ENCODE results near the gene CDCP1.

The CDCP1 gene

DNA sequence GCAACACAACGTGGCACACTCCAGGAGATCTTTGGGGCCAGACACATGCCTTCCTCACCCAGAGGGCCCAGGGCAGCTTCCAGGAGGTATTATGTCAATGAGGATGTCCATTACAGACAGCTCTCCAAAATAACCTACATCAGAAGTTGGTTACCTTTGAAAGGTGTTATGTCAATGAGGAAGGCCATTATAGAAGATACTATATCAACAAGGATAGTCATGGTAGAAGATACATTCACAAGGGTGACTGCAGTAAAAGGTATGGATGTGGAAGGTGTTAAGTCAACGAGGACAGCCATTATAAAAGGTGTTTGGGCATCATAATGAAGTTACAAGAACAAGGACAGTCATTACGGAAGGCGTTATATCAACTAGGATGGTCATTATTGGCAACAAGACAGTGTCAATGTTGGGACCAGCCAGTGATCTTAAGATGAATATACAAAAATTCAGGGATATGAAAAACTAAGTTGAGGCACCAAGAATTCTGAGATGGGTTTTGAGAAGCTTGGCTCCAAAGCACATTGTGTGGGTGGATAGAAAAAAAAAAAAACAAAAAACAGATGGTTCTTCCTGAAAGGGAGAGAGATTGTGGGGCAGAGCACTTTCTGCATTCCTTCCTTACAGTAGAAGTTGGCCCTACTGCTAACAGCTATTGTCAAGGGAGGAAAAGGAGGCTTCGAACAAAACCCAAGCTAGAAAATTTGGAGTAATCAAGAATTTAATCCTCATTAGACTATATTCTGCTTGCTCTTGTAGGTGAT lies 11.2 kb downstream of the CDCP1 start:
- no peak for DNase-seq

DNA sequence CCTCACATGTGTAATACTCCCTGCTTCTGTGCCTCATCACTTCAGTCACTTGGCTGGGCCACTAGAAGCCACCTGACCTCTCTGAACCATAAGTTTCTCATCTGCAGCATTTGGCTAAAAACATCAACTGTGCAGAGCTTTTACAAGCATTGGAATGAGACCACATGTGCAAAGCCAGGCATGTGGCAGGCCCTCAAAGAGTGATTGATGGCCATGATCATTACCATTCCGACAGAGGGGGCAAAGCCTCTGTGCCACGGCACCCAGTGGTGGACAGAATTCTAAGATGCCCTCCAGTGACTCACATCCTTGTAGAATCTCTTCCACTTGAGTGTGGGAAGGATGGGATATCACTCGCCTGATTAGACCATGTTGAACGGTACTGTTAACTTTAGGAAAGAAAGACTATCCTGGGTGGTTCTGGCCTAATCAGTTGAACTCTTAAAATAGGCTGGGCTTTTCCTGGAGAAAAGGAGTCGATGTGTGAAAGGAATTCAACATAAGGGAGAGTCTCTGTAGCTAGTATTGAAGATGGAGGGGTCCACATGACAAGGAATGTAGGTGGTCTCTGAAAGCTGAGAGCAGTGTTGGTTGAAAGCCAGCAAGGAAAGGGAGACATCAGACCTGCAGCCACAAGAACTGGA lies 13.5 kb downstream of the CDCP1 start:
- DNase-seq = no peak

DNA sequence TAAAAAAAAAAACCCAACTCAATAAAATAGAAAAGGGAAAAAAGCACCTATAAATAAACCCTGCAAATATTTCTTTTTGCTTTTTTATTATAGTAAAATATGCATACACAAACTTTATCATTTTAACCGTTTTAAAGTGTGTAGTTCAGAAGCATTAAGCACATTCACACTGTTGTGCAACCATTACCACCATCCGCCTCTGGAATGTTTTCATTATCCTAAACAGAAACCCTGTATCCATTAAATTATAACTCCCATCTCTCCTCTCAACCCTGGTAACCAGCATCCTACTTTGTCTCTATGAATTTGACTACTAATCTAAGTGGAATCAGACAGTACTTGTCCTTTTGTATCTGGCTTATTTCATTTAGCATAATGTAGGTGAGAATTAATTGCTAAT lies 15.0 kb downstream of the CDCP1 start:
- no peak for DNase-seq

DNA sequence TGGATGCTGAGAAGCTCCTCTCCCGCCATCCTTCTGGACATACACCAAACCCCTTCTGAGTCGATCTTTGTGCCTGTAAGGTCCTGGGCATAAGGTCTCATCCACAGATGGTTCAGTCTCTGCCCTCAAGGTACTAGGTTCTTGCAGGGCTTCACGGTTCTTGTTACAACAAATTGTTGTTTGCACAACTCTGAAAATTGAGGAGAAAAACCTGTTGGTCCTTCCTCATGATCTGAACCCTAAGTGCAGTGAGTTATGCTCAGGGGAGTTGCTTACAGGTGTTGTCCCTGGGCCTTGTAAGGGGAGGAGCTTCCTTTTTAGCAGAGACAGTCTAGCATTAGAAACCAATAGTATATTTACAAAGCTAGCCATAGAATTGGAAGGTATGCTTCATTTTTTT lies 15.7 kb downstream of the CDCP1 start:
- no peak for DNase-seq

DNA sequence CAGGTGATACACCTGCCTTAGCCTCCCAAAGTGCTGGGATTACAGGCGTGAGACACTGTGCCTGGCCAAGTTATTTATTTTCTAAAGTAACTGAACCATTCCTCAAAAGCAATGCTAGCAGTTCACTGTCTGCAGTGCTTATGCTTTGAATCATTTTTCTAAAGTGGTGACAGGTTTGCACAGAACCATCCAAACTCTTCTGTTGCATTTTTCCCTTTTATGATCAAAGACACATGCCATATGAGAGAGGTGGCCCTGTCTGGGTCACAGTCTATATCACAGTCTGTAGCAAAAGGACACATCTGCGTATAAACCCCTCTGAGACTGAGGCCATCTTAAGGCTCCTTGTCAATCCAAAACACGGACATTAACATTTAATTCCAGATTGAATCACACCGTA lies 17.2 kb downstream of the CDCP1 start:
- no peak for DNase-seq

DNA sequence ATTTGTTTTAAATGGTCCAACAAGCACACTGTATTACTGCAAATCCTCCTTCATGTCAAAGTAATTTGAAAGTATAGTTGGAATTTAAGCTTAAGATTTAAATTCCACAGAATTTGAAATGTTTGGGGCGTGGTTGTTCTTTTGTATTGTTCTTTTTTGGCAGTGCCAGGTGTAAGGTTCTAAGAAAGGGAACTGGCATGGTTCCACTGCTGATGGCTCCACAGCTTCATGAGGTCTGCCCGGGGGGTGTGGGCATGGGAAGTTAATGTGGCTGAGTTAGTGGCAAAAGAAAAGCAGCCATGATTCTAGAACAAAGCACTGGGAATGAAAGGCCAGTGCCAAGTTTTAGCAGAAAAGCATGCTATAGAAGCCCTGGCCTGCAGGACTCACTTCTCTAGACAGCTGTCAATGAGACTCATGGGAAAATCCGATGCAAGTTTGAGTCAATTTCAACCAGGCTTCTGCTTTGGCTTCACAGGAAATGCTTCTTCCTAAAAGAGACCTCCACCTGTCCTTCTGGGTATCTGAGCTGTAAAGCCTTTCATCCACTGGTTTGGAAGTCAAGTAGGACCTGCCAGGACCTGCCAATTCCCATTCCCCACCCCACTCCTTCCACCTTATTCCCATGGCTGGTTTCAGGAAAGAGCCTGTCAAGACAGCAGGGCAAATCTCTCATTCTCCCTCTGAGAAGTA lies 18.9 kb downstream of the CDCP1 start:
- no peak for DNase-seq

DNA sequence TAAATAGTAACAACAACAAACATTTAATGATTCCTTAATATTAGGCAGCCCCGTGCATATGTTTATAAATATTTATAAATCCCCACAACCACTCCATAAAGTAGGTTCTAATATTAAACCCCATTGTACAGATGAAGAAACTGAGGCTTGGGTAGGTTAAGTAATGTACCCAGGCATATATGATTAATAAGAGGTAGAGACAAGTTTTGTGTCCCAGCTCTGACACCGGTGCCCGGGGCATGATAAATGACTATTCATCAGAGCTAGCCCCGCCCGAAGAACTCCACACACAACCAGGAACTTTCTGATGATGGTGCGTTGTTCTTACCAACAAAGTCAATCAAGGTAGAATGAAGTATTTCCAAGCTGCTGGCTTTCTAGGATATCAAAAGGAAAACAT lies 19.4 kb downstream of the CDCP1 start:
- no peak for DNase-seq

DNA sequence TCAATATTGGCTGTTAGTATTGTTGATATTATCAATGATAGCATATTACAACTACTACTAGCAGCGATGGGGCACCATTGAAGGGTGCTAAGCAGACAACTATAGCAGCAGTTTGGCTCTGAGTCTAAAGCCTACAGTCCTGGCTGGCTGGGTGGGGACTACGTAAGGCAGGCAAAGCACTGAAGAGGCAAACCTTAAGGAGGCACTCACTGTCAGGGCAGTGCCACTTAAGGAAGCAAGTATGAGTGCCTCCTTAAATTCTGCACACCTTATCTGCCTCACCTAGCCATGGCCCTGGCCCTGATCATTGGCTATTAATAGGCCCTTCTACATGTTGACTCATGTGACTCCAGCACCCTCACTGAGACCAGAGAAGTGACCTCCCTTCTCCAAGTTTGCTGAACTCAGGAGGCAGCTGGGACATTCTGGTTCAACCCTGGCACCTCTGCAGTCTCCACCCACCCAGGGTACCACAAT lies 20.6 kb downstream of the CDCP1 start:
- DNase-seq = no peak

DNA sequence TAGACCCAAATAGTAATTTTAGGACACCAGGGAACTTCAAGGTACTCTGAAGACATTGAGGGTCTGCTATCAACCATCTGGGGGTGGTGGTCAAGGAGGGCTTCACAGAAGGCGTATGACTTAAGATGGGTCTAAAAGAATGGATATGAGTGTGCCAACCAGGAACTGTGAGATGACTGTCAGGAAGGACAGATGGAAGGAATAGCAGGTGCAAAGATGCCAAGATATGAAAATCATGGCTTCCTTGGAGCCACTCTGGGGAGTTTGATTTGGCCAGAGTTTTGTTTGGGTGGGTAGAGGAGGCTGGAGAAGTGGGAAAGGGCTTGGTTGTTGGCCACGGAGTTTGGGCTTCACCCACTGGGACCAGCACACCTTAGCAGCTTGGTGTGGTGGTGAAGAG lies 21.2 kb downstream of the CDCP1 start:
- no peak for DNase-seq

DNA sequence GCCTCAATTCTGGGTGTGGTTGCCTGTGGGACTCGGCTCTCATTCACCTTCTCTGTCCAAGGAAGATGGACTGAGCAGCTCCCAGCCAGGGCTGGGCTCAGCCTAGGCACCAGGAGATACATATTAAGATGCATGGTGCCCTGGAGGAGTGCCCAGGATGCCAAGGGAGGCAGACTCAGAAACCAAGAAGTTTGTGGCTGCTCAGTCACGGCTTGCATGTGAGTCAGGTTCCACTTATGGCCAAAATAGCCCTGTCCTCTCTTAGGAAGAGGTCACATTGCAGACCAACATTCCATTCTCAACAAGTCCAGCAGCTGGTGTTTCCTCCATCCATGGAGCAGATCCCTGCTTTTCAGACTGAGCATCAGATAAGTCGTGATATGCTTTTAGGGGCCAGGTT lies 21.8 kb downstream of the CDCP1 start:
- DNase-seq = no peak

DNA sequence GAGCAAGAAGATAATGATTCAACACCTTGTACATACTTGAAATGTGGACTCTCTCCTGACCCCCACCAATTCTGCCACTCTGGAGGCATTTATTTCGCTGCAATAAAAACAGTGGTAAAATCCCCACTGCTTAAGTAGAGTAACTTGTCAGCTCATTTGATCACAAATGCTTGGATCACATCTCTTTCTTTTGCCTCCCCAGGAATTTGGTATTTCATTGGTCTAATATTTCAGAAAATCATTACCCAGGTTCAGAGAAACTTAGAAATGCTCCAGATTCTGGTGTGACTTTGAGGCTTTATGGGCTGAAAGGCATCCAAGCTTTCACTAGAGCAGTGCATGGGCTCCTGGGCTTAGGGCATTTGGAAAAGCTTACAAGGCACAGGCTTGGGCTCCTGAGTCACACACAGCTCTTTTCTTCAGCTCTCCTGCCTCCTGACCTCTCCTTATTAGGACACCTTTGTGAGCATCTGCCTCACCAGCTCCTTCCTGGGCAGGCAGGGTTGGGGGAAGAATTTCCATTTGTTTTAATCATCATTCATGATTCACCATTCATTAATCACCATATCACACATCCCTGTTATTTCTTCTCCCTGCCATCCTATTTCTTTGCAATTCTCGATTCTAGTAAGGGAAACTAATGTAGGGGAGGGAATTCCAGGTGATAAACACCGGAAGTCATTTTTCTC lies 22.5 kb downstream of the CDCP1 start:
- DNase-seq = no peak

DNA sequence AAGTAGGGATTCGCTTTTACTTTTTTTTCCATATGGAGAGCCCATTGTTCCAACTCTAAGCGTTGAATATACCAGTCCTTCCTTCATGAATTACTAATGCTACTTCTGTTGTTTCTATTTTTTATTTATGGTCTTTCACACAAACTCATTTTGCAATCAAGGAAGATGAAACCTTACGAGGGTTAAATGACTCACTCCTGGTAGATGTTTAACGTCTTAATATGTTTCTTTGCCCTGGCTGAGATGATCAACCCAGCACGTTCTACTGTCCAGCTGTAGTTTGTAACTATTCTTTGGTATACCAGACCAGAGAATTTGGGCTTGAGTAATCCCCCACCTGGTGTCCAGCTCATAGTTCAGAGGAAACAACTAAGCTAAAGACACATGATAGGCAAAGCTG lies 23.1 kb downstream of the CDCP1 start:
- no peak for DNase-seq

DNA sequence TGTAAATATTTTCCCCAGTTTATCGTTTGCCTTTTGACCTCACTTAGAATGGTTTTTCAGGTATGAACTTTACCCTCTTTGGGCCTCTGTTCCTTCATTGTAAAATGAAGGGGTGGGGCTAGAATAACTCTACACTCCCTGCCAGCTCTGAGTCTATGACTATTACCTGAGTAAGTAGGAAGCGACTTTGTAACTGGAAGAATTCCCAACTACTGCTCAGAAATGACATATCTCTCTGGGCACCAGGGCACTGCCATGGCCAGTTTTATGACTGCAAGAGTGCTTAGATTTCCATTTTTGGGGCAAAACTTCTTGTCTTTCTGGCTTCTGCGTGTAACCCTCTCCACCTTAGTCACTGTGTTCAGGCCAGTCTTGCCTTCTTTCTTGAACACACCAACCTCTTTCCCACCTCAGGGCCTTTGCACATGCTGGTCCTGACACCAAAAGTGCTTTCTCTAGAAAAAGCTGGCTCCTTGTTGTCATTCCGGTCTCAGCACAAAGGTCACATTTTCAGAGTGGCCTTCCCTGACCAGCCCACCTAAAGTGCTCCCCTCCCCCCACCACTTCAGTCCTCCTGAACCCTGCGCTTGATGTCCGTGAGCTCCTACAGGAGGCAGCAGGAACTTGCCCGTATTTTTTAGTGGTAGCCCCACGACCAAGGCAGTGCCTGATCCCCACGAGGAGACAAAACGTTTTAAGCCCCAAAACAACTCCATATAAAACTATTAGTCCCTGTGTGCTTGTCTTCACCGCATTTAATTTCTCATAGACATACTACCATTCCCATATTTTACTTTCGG lies 25.6 kb downstream of the CDCP1 start:
- DNase-seq = no peak

DNA sequence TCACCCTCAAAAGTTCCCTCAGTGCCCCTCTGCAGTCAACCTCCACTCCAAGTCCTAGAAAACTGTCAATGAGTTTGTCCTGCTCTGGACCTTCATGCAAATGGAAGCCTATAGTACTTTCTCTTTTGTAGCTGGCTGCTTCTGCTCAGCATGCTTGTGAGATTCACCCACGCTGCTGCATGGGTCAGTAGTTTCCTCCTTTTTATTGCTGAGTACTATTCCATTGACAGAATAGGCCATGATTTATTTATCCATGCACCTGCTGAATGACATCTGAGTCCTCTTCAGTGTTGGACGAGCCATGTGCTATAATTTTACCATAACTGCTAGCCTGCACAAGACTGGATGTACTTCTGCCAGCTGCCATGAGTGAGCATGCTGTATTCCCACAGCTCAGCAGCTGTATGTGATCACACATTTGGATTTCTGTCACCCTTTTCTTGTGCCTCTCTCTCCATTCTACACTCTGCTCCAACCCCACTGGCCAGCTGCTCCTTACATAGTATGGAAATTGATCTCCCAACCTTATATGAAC lies 26.3 kb downstream of the CDCP1 start:
- DNase-seq = no peak

DNA sequence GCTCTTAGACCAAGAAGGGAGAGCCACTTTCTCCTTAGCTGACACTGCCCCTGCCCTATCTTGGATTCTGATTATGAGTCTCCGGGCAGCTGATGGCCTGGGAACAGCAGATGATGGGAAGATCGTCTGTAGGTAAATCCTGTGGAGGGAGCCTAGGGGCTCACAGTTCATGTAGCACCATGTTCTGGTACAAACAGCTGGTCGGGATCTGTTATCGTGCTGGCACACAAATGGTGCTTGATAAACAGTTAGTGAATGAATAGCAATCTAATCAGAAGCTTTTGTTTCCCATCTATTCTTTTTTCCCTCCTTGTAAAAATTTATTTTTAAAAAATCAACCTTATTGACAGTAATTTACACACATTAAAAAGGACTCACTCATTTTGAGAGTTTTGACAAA lies 26.8 kb downstream of the CDCP1 start:
- DNase-seq = no peak

DNA sequence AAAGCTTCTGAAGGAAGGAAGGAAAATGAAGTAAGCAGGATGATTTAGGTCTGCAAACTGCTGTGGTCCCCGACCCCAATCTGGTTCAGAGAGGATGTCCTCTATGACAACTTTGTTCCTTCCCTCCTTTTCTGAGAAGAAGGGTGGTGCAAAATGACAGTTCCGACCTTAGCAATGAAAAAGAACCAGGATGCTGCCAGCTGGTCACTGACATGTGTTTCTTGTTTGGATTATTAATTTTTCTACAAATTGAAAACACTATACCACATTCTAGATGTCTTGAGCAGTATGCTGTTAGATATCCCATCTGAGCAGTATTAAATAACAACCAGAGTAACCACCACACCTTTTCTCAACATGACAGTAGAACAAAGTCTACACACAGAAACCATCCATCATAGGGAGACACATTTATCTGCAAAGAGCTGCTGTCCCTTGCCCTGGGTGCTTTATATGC lies 27.5 kb downstream of the CDCP1 start:
- no peak for DNase-seq

DNA sequence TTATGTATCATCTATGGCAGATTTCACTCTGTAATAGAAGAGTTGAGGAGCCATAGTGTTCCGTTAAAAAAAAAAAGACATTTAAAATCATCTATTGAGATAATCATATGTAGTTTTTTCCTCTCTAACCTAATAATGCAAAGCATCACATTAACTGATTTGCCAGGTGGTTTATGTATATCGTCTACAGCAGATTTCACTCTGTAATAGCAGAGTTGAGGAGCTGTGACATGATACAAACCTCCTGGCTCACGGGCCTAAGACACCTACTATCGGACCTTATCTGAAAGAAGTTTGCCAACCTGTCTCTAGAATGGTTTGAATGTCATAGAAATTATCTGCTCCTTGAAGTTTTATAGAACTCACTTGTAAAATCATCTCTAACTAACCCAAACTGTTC lies 29.8 kb downstream of the CDCP1 start:
- DNase-seq = no peak

DNA sequence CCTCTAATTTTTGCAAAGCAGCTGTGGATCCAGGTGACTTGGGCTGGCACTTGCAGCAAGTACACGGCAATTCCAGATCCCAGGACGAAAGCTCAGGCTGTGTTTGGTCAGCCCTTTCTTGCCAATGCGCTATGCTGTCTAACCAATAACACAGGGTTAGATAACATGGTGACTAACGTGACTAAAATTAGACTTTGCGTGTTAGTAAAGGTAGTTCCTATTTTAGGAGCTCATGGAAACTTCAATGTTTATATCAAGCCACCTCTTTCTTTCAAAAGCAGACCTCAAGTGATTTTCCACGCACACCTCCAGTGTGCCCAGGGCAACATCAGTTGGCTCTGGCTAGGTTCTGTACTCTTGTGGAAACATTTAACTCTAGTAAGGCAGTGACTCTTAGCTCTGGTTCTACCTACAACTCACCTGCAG lies 32.5 kb downstream of the CDCP1 start:
- no peak for DNase-seq

DNA sequence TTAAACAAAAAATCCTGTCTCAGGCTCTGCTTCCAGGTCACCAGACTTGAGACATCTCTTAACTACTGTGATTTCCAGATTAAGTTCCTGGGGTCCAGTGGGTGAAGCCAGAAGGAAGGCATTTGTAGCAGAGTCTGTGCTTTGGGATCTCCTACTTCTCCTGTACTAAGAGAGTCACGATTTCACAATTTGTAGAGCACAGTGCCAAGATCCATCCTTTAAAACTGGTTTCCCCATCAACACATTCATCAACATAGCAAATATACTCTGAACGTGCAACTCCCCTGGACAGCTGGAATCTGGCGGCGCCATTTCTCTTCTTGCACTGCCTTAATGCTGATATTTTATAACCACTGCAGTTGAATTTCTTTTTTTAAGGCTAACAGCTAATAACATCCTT lies 33.2 kb downstream of the CDCP1 start:
- DNase-seq = no peak

DNA sequence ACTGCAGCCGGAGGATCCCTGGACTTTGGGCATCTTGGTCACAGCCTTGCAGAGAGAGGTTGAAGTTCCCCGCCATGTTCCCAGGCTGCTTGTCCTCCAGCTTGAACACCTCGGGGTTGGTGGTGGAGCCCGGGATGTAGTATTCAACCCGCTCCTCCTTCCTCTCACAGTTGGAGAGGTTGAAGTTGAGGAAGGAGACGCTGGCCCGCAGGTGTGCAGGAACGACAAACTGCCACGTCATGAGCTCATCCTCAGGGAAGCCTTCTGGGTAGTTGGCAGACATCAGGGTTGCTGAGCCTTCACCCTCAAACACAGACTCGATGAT lies 35.7 kb downstream of the CDCP1 start:
- no peak for DNase-seq

DNA sequence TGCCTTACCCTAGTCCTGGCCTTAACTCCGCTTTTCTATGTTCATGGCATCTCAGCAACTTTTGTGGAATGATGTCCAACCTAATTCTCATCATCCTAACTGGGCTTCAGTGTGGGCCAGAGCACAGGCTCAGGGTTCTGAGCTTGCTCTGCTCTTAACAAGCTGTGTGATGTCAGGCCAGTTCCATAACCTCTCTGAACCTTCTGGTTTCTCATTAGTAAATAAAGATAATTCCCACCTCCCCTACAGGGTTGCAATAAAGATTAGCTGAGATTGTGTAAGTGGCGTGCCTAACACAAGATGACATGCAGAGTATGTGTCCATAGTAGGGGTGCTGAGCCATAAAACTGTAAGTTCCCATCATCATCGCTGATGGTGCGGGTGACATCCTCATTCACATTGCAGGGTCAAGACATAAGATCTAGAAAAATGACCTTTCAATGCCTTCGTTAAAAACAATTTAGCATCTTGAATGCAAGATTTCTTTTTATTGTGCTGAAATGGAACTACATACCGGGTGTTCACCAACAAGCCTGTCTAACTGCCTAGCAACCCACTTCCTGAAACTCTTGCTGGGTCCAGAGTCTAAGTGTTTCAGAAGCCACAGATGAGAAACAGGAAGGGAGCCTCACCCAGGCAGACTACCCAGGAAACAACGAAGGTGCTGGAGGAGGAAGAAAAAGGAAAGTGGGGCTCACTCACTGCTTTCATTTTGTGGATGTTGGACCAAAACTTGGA lies 36.2 kb downstream of the CDCP1 start:
- no peak for DNase-seq

DNA sequence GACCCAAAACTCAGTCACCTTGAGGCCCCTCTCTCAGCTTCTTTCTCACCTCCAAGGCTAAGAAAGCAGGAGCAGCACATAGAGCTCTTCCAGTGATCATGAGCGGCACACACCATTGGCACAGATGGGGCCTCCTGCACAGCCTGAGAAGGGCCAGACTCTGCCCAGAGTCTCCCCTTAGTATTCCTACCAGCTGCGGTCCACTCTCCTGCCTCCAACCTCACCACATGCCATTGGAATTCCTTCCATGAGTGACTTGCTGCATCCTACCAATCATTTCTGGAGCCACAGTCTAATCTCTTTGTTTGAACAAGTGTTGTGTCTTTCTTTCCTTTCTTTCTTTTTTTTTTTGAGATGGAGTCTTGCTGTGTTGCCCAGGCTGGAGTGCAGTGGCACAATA lies 39.3 kb downstream of the CDCP1 start:
- DNase-seq = no peak

Measured in cortex of kidney (tissue), 1 donor.